Activated T-helper 2 cell treated with anti-CD3 and anti-CD28 coated beads, Interferon-gamma antibody, Interleukin-2, Interleukin-4, amounts not matched to agents 10 μg/mL and 5 μg/mL and 100 μg/mL, durations not matched to agents 14 hours and 24 hours and 36 hours (primary cell): ENCODE measurements around the gene RPS28. TPM values are rescaled to one million over a fixed set of nuclear protein-coding genes. Genes with fewer than 3 reads are reported as not detected.
"Not testable (repeated sequence)": the region's sequence is repeated elsewhere in the genome, so short reads cannot be mapped to it uniquely, and the experiment has no call there.

Source experiments
- DNase-seq: peaks from one replicate; pipeline ENCODE4 v3.0.0; 2021; ENCODE audit warnings: low spot score
- H3K27ac Mint-ChIP-seq: one replicate; pipeline ENCODE4 v1.8.0; 2021; ENCODE audit warnings: mixed read lengths
- H3K27me3 Mint-ChIP-seq: one replicate; pipeline ENCODE4 v1.8.0; 2021; ENCODE audit warnings: low read depth, mixed read lengths
- H3K36me3 Mint-ChIP-seq: one replicate; pipeline ENCODE4 v1.8.0; 2021; ENCODE audit warnings: low read depth, mixed read lengths
- H3K4me1 Mint-ChIP-seq: one replicate; pipeline ENCODE4 v1.8.0; 2021; ENCODE audit warnings: low read depth, mixed read lengths
- H3K4me3 Mint-ChIP-seq: one replicate; pipeline ENCODE4 v1.8.0; 2021; ENCODE audit warnings: low read depth, mild to moderate bottlenecking, moderate library complexity, mixed read lengths
- H3K9me3 Mint-ChIP-seq: one replicate; pipeline ENCODE4 v1.8.0; 2021; ENCODE audit warnings: mixed read lengths
- intact Hi-C: fragments of 100-400 bp; cut with micrococcal nuclease; formaldehyde crosslinking; loops from one replicate; pipeline ENCODE4 v1.15.1; 2023
- total RNA-seq: library from RNA; stranded (reverse); gene quantifications from 2 replicates; pipeline ENCODE4 v1.2.3, GENCODE V29; 2022

RPS28 gene
- total RNA-seq, 1 donor from 2014 or later: 1,945 TPM

- H3K27me3 Mint-ChIP-seq: peaks cover 45% of the 10 kb centered on the region
- no peaks in the 10 kb centered on the region for H3K9me3 Mint-ChIP-seq
- no peaks in the 10 kb centered on the region for H3K36me3 Mint-ChIP-seq
- H3K27ac Mint-ChIP-seq: no peak overlapping the region
- H3K4me1 Mint-ChIP-seq: peaks cover 9% of the 10 kb centered on the region
- no peak for DNase-seq
- H3K4me3 Mint-ChIP-seq: no peak overlapping the region
- intact Hi-C loops: no loop called here
These were observed 17.5 kb downstream of the RPS28 start for GRCh38 chr19:8338835-8339234.

GRCh38 chr19:8340341-8341096, 19.2 kb downstream of the RPS28 start:
- intact Hi-C loops: no loop called here
- Mint-ChIP-seq H3K4me1 (peaks cover 9% of the 10 kb centered on the region), H3K36me3 (no peaks in the 10 kb centered on the region), H3K27ac (no peak overlapping the region), H3K9me3 (no peaks in the 10 kb centered on the region), H3K27me3 (peaks cover 45% of the 10 kb centered on the region), H3K4me3 (no peak overlapping the region)
- DNase-seq: no peak

- H3K9me3 Mint-ChIP-seq, H3K4me1 Mint-ChIP-seq, intact Hi-C loops, H3K27ac Mint-ChIP-seq, H3K4me3 Mint-ChIP-seq, DNase-seq, H3K36me3 Mint-ChIP-seq: not testable (repeated sequence)
- peaks cover 37% of the 10 kb centered on the region for H3K27me3 Mint-ChIP-seq
These were observed 20.2 kb downstream of the RPS28 start for GRCh38 chr19:8341504-8341903.

GRCh38 chr19:8342316-8342683, 21.0 kb downstream of the RPS28 start:
- no peak for DNase-seq
- no peaks in the 10 kb centered on the region for H3K9me3 Mint-ChIP-seq
- no peak overlapping the region for H3K4me3 Mint-ChIP-seq
- H3K36me3 Mint-ChIP-seq: no peaks in the 10 kb centered on the region
- peaks cover 3% of the 10 kb centered on the region for H3K4me1 Mint-ChIP-seq
- intact Hi-C loops: no loop called here
- no peak overlapping the region for H3K27ac Mint-ChIP-seq
- peaks cover 36% of the 10 kb centered on the region for H3K27me3 Mint-ChIP-seq

GRCh38 chr19:8342684-8343482, 21.6 kb downstream of the RPS28 start, which contains the start of gene KANK3:
TSS of gene KANK3 (minus strand) at chr19:8343262. CDS start at chr19:8337828, 5,434 bp downstream.
- H3K36me3 Mint-ChIP-seq: no peaks in the 10 kb centered on the region
- peaks cover 30% of the 10 kb centered on the region for H3K27me3 Mint-ChIP-seq
- intact Hi-C loops: no loop called here
- DNase-seq: peak; percentile 87
- H3K4me1 Mint-ChIP-seq: peaks cover 3% of the 10 kb centered on the region
- peak within 1 kb of the TSS; percentile 70 for H3K4me3 Mint-ChIP-seq
- no peak within 1 kb of the TSS for H3K27ac Mint-ChIP-seq
- H3K9me3 Mint-ChIP-seq: no peaks in the 10 kb centered on the region

- intact Hi-C loops: no loop called here
- Mint-ChIP-seq H3K27ac (no peak overlapping the region), H3K4me3 (peak overlapping the region; percentile 70), H3K36me3 (no peaks in the 10 kb centered on the region), H3K27me3 (peaks cover 26% of the 10 kb centered on the region), H3K9me3 (no peaks in the 10 kb centered on the region), H3K4me1 (peaks cover 3% of the 10 kb centered on the region)
- DNase-seq: no peak
These were observed 22.2 kb downstream of the RPS28 start for GRCh38 chr19:8343483-8343844.

- not testable (repeated sequence) for H3K4me3 Mint-ChIP-seq, H3K4me1 Mint-ChIP-seq, H3K36me3 Mint-ChIP-seq, DNase-seq, H3K27ac Mint-ChIP-seq, H3K9me3 Mint-ChIP-seq
- intact Hi-C loops: loop anchor here (5.0 kb wide), 1 partner anchor 228 kb away; the partner anchor contains the start of gene MYO1F
- H3K27me3 Mint-ChIP-seq: peaks cover 24% of the 10 kb centered on the region
These were observed 28.5 kb downstream of the RPS28 start for GRCh38 chr19:8349629-8350372.

GRCh38 chr19:8352134-8352827, 31.0 kb downstream of the RPS28 start:
- H3K4me3 Mint-ChIP-seq: no peak overlapping the region
- H3K9me3 Mint-ChIP-seq: no peaks in the 10 kb centered on the region
- no peak overlapping the region for H3K27ac Mint-ChIP-seq
- no peaks in the 10 kb centered on the region for H3K36me3 Mint-ChIP-seq
- peaks cover 13% of the 10 kb centered on the region for H3K4me1 Mint-ChIP-seq
- H3K27me3 Mint-ChIP-seq: peaks cover 21% of the 10 kb centered on the region
- DNase-seq: no peak
- intact Hi-C loops: loop anchor here (5.0 kb wide), 1 partner anchor 225 kb away; the partner anchor contains the start of gene MYO1F

- DNase-seq, H3K4me3 Mint-ChIP-seq, H3K27ac Mint-ChIP-seq, H3K9me3 Mint-ChIP-seq, H3K36me3 Mint-ChIP-seq: not testable (repeated sequence)
- intact Hi-C loops: loop anchor here (5.0 kb wide), 1 partner anchor 224 kb away; the partner anchor contains the start of gene MYO1F
- Mint-ChIP-seq H3K4me1 (peaks cover 13% of the 10 kb centered on the region), H3K27me3 (peaks cover 21% of the 10 kb centered on the region)
These were observed 31.5 kb downstream of the RPS28 start for GRCh38 chr19:8352845-8353244.

- H3K27me3 Mint-ChIP-seq: peaks cover 16% of the 10 kb centered on the region
- H3K4me3 Mint-ChIP-seq: no peak overlapping the region
- intact Hi-C loops: no loop called here
- DNase-seq: no peak
- peak overlapping the region; percentile 47 for H3K27ac Mint-ChIP-seq
- H3K4me1 Mint-ChIP-seq: peaks cover 13% of the 10 kb centered on the region
- H3K9me3 Mint-ChIP-seq: no peaks in the 10 kb centered on the region
- H3K36me3 Mint-ChIP-seq: no peaks in the 10 kb centered on the region
These were observed 34.5 kb downstream of the RPS28 start for GRCh38 chr19:8355631-8356402.

GRCh38 chr19:8357007-8357521, 35.8 kb downstream of the RPS28 start:
- no peak for DNase-seq
- Mint-ChIP-seq H3K27ac (no peak overlapping the region), H3K4me1 (peaks cover 15% of the 10 kb centered on the region), H3K27me3 (peaks cover 9% of the 10 kb centered on the region), H3K9me3 (no peaks in the 10 kb centered on the region), H3K36me3 (no peaks in the 10 kb centered on the region), H3K4me3 (no peak overlapping the region)
- intact Hi-C loops: no loop called here
